K562 (cell line): ENCODE results near the gene ZNF775.

Experiments
- ATF1 ChIP-seq, 2 experiments: fragments of 450-650 bp in 1 of 2; IDR thresholded peaks; 2 replicates each; pipeline ENCODE4 v1.6.1; 2016; ENCODE audit warnings: missing compliant biosample characterization in 1 of 2, missing genetic modification characterization in 1 of 2
- CEBPZ ChIP-seq: fragments of 150-350 bp; IDR thresholded peaks from 2 replicates; pipeline ENCODE4 v1.6.1; 2014; ENCODE audit warnings: low read depth, mild to moderate bottlenecking, low read length, borderline replicate concordance
- ZNF76 ChIP-seq: fragments of 250-450 bp; sonication (Bioruptor Pico); IDR thresholded peaks from 2 replicates; pipeline ENCODE4 v1.4.0; 2020; ENCODE audit warnings: mild to moderate bottlenecking, moderate library complexity, borderline replicate concordance
- ZNF79 ChIP-seq: fragments of 250-450 bp; sonication (Bioruptor Pico); IDR thresholded peaks from 2 replicates; pipeline ENCODE4 v1.4.0; 2020; ENCODE audit warnings: low read depth, mild to moderate bottlenecking, moderate library complexity

- no peak for TF ChIP-seq ATF1 (CRISPR knock-in tag; IDR thresholded peaks at IDR 0.05)
- TF ChIP-seq ATF1 (tag; IDR thresholded peaks at IDR 0.05): no peak
- TF ChIP-seq CEBPZ: no peak
- no peak for TF ChIP-seq ZNF76 (CRISPR knock-in tag)
- TF ChIP-seq ZNF79 (CRISPR knock-in tag): no peak
Measured at GRCh38 chr7:150351587-150352194, 27.4 kb upstream of the ZNF775 start.
